Non-pigmented ciliary epithelial cell (primary cell): ENCODE data around the gene RAB30.

ENCODE experiments used
- DNase-seq: peaks from one replicate; pipeline ENCODE4 v3.0.0-alpha.2; 2010; ENCODE audit warnings: low read depth

RAB30 gene

DNA sequence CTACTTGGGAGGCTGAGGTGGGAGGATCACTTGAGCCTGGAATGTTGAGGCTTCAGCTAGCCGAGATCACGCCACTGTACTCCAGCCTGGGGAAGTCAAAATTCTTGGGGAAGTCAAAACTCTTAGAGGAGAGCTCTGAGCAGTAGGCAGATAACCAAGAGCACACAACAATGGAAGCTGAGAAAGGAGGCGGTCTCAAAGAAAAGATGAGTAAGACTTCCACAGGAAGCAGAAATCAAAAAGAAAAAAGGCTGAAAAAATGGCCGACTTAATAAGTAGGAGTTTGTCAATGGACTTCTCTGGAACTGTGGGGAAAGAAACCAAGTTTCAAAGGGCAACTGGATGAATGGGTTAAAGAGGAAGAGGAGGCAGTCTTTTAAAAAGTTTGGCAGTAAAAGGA lies 32.1 kb downstream of the RAB30 start:
- no peak for DNase-seq

DNA sequence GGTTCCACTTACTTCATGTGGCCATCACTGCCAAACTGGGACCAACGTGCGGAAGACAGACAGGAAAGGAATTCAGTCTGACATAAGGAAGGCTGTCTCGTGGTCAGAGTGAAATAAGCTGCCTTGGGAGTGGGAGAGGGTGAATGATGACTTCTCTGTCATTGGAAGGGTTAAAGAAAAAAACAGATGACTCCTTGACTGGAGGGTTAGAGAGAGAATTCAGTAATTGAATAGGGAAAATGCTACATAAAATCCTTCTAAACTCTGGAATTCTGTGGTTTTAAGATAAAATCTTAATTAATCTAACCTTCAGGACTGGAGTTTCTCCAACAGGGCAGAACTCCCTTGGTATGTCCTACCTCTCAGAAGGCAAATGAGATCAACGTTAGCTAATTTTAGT lies 33.8 kb downstream of the RAB30 start:
- no peak for DNase-seq

DNA sequence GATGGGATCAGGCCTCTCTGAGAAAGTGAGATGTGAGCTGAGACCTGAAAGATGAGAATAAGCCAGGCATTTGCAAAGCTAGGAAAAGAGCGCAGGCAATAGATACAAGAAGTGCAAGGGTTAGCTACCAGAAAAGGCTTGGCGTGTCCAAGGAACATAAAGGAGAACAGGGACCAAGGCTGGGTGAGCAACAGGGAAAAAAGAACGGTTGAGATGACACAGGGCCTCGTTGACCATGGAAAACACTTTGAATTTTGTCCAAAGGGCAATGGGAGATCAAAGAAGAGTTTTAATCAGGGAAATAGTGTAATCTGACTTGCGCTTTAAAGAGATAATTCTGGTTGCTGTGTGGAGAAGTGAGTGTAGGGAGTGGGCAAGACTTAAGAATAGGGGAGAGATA lies 35.0 kb downstream of the RAB30 start:
- DNase-seq, result no peak

DNA sequence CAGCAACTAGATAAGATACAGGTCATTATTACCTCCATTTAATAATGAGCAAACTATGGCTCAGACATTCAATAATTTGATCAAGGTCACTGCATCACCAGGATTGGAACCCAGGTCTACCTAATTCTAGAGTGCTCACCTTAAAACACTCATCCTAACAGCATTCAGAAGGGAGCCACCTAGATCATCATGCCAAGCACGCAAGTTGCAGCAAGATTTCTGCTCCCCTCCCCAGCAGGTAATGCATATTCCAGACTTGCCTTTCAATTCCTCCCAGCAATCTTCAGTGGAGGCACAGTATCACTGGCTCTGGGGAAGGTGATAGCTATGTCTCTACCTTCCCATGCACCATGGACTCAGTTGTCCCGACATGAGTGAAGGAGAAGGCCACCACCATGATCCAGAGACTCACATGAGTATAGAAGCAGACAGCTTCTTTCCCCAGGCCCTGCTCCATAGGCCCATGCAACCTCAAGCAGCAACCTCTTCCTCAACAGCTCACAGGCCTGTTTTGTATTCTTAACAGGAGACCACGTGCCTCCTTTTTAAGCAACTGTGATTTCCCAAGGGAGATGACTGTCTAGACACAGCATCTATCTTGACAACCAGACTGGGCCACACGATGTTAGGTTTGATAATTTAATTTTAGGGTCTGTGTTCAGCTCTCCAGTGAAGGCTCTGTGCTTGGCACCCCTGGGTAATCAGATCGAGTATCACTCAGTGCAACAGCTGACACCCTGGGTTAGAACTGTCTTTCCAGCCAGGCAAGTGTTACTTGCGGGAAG lies 36.4 kb downstream of the RAB30 start:
- no peak for DNase-seq

DNA sequence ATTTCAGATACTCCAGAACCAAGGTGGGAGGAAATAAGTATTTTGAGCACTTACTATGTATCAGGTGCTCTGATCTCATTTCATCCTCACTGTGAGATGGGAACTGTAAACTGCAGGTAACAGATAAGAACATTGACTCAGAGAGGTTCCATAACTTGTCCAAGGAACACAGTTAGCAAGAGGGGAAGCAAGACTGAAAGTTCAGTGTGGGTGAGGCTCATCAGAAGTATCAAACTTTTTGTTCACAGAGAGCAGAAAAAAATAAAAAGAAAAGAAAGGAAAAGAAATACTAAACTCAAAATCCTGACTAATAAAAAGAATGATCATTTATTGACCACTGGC lies 37.1 kb downstream of the RAB30 start:
- DNase-seq, result no peak

DNA sequence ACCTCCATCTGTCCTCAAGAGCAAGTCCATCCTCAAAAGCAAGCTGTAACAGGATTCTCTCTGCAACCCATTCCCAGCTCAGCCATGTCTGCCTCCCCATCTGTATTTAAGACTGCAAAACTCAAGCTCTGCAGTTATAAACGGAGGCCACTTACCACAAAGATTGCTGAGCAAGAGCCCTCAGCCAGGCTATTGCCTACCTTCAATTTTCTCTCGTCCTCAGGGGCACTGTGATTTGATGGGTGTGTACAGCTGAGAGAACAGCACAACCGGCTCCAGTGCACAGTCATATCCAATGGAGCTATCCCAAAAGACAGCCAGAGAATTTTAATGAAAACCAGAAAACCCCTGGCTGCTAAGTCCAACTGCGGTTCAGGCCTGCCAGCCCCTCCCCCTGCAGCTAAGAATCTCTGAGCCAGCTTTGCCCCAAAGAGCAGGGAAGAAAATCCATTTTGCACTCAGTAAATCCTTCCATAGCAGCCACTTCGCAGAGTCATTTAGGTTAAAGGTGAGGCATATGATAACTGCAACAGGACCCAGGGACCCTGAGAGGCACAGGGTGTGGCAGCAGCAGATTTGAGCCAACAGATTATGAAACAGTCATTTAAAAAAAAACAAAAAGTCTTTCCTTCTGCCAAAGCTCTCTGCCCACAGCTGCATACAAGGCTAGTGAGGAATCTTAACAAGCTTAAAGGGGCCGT lies 37.6 kb downstream of the RAB30 start:
- no peak for DNase-seq

DNA sequence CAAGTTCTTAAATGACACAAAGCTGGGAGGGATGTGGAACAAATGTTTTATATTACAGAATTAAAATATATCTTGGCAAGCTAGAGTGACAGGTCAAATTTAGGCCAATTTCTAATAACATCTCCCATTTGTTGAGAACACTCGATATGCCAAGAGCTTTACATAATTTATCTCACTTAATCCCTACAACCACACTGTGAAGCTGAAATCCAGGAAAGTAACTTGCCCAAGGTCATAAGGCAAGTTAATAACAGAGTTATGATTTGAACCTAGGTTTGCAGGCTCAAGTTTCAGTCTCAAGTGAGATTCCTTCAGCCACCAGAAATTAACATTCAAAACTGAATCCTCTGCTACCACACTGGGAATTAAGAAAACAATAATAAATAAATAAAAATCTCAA lies 38.3 kb downstream of the RAB30 start:
- no peak for DNase-seq

DNA sequence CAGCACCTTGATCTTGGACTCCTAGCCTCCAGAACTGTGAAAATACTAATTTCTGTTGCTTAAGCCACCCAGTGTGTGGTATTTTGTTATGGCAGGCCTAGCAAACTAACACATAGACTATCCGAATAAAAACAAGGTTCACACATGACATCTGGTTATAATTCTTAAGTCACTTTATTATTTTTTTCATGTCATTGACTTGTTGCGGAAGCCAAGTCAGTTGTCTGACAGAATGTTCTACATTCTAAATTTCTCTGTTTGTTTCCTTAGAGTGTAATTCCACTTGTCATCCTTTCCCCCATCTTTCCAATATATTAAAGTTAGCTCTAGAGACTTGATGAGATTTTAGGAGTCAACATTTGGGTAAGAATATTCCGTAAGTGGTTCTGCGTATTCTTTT lies 40.6 kb downstream of the RAB30 start:
- no peak for DNase-seq

DNA sequence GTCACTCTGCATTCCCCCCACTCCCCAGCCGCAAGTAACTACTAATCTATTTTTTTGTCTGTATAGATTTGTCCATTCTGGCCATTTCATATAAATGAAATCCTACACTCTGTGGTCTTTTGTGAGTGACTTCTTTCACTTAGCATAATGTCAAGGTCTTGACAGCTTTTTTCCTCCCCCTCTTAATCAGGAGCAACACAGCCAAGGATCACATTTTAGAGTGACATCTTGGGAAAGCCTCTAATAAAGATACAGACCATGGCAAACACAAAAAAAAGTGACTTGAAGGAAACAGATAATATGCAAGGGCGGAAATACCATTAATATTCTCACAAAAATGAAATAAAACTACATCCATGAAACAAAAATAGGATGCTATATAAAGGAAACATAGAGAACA lies 43.9 kb downstream of the RAB30 start:
- DNase-seq, result no peak

DNA sequence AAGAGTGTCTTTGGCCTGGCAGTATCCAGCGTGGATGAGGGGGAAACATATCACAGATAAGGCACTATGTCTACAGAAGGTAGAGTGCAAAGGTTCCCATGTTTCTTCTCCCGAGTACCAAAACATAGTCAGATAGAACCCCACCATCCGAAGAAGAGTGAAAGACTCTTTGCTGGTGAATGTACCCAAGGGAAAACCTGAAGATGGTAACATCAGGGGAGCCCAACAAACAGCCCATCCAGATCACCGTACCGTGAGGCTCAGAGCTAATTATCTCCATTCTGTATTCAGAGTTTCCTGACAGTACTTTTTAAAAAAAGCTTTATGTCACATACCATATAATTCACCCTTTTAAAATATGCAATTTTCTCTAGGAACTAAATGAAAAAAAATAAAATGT lies 44.4 kb downstream of the RAB30 start:
- no peak for DNase-seq

DNA sequence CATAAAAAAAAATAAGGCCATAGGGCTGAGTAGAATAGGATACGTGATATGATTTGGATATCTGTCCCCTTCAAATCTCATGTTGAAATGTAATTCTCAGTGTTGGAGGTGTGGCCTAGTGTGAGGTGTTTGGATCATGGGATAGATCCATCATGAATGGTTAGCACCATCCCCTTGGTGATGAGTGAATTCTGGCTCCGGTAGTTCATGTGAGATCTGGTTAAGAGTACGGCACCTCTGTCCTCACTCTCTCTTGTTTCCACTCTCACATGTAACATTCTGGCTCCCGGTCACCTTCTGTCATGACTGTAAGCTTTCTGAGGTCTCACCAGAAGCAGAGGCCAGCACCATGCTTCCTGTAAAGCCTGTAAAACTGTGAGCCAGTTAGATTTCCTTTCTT lies 45.5 kb downstream of the RAB30 start:
- no peak for DNase-seq

DNA sequence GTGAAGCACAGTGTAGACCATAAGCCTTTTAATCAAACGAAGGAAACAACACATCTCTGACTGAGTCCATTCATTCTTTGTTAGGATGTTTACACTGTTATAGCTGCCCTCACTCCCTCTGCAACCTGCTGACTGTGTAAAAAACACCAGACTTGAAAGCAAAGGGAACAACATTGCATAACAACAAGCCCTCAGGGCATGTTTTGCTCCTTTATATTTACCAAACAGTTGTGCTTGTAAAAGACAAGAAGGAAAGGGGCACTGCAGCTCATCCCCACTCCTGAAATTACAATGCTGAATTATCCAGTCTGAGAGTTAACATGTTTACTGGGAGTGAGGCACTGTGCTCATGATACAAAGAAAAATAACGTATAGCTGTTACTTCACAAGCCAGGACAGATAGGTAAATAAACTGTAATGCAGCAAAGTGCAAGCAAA lies 46.4 kb downstream of the RAB30 start:
- no peak for DNase-seq

DNA sequence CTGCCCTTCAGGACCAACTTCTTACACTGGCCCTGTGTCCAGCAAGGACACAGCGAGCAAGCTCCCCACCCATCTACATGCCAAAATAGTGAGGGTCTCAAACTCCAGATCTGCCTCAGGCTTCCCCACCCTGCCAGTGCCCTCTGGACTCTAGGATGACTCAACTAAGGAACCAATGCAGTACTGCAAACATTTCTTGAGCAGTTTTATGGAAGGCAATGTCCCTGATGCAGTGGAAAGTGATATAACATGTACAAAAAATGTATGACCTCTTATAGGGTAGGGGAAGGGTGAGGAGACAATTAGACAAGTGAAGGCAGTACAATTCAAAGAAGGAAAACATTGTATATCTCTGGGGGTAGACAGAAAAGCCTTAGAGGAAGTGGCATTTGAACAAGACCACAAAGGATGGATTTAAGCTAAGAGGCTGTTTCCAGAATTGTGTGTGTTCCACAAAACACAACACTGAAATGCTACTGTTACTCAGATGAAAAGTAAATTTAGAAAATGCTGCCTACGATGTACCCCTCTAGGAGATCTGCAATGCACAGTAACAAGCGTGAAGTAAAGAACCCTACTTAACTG lies 47.3 kb downstream of the RAB30 start:
- no peak for DNase-seq

DNA sequence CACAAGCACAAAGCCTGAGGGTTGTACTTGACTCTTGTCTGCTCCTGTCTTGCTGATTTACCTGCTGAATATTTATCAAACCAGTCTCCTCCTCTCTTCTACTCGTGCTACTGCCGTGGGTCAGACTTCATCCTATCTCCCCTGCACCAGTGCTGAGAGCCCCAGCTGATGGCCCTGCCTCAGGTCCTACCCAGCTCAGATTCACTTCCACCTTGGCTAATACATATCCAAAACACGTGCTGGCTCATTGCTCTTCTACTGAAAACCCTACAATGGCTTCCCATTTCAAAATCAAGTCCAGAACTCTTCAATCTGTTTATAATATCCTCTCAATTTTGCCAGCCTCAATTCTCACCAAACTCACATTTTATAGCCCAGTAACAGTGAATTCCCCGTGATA lies 48.3 kb downstream of the RAB30 start:
- no peak for DNase-seq

DNA sequence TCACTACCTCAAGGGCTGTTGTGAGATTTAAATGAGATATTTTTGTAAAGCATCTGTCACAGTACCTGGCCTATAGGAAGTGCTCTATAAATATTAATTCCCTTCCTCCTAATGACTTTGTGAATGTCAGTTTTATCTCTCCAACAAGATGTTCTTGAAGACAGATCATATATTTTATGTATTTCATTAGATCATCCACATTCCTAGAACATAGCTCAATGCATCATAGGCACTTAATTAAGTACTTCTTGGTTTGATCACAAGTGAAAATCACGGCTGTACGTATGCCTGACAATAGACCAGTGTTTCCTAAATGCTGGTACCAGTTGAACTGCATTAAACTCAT lies 49.9 kb downstream of the RAB30 start:
- no peak for DNase-seq

DNA sequence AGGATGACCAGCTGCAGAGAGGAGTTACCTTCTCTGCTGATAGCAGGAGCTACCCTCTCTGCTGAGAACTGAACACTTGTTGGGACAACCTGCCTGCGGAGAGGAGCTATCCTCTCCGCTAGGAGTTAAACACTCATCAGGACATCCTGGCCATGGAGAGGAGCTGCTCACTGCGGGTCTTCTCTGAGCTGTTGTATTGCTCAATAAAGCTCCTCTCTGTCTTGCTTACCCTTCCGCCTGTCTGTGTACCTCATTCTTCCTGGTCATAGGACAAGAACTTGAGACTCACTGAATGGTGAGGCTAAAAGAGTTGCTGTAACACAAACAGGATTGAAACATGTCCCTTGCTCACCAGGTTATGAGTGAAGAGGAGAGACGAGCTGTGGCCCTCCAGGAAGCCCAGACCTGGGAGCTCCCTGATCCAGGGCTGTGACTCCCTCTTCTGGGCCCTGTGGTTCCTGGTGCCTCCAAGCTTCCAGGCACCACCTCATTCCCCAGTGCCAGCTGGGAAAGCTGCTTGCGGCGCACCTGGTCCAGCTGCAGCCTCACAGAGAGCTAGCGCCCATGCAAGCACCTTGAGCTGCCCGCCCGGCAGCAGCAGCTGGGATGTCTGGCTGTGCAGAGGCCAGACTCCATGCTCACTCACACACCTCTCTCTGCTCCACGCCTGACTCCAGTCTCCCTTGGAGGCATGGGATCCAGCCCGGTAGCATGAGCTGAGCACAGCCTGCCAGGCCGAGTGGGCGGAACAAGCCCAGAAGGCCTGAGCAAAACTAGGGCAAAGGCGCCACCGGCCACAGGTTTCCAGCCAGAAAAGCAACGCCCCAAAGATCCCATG lies 50.5 kb downstream of the RAB30 start:
- no peak for DNase-seq

DNA sequence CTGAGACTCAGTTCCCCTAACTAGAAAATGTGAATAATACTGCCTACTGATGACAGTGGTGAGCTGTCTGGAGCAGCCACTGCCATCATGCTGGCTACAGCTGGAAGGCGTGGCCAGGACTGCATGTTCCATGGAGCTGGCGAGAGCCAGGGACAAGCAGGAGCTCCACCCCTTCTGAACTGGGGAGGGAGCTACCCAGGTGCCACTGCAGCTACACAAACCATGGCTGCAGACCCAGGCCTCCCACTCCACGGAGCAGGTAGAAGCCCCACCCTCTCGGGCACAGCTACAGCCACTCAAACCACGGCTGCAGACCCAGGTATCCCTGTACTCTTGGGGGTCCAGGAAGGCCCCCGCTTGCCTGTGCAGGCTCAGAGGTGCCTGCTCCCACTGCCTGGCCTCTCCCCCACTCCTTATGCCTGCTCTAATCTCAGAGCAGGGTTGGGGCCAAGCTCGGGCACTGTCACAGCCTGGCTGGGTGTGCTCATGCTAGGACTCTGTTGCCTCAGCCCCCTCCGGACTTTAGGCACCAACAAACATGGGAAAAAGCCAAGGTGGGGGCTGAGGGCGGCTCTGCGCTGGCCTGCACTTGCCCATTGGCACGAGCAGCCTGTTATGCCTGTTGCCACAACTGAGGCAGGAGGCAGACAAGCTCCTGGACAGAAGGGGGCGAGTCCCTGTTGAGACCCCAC lies 51.7 kb downstream of the RAB30 start:
- no peak for DNase-seq

DNA sequence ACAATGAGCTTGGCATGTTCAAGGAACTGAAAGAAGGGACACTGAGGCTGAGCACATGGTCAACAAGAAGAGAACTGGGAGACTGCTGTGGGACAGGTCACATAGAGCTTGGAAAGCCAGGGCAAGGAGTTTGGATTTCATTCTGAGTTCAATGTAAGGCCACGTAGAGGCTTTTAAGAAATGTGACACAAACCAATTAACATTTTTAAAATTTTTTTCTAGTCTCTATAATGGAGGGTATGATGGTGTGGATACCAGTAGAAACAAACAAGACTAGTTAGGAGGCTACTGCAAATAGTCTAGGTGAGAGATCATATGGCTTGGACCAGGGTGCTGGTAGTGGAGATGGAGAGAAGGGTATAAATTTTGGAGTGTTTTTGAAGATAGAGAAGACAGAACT lies 56.7 kb downstream of the RAB30 start:
- DNase-seq, result no peak

DNA sequence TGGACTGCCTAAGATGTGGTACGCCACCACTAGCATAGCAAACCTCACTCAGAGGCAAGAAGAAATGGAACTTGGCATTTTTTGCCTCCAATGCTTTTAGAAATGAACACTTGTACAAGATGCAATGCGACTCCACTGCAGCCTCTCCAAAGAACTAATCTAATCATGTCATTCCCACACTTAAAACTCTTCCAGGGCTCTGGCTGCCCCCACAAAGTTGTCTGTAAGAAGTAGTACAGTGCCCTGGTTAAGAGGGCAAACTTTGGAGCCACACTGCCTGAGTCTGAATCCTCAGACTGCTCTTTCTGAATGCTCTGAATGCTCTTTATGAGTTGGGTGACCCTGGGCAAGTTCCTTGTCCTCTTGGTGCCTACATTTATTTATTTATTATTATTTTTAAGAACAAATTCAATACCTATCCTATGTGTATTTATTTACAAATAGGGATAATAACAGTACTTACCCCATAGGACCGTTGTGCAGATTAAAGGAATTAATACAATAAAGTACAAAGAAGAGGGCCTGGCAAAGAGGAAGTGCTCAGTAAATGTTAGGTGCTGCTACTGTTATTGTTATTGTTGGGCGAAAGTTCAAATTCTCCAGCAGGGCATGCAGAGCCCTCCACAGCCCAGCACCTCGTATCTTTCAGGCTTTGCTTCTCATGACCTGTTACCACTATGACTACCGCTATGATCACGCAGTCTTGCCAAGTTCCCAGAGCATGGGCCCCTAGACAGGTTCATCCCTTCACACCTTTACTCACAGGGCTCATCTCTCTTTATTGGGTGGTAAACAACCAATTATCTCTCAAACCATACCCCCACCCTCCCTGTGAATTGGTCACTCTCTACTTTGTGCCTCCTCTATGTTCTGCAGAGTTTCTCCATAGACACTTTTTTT lies 59.3 kb downstream of the RAB30 start:
- no peak for DNase-seq

DNA sequence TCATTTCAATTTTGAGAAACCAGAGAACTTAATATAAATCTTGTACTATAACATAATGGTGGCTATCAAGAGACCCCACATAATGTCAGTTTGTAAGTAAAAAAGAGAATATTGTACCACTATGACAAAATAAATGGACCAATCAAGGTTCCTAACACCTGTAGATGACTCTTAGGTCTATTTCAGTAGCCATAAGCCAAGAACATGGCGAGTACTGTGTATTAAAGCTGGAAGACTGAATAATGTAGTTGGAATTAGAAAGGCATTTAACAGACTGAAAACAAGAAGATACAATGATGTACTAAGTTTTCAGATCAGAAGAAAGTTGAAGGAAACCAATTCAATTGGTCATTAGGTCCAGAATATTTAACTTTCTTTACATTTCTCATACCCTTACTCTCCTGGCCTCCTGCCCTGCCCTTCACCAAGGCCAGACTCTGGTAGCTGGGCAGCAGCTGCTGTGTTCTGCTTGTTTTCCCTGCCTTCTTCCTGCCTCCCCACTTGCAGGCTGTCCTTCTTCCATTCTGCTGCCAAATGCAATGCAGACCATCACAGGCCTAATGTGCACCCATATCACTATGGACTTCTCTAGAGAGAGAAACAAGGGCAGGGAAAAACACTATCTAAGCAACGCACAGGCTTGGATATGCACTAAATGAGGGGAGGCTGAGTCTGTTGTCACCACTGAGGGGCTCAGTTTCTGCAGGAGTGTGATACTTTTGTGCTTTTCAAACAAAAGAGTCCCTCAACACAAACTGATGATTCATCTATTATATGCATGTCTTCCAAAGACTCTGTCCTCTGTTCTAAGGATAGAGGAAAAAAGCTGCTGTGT lies 60.1 kb downstream of the RAB30 start:
- no peak for DNase-seq
